ENCODE results near the gene ZNRF2.

DNA sequence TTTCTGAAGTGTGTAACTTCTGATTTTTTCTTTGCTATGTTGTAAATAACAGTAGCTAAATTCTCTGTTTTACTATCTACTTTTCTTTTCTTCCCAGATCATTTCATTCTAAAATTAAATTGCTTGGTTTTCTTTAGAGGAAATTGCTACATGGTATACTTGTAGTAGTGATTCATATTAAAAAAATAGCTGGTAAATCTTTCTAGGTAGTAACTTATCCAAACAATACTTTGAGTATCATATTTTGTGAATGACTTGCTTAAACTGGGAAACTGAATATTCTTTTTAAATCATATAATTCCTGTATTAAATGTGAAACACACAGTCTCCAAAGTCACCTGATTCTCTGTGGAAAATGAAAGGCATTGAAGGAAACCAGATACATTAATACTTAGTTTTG, 85.5 kb downstream of the ZNRF2 start:
- TF ChIP-seq, protein P1, sequence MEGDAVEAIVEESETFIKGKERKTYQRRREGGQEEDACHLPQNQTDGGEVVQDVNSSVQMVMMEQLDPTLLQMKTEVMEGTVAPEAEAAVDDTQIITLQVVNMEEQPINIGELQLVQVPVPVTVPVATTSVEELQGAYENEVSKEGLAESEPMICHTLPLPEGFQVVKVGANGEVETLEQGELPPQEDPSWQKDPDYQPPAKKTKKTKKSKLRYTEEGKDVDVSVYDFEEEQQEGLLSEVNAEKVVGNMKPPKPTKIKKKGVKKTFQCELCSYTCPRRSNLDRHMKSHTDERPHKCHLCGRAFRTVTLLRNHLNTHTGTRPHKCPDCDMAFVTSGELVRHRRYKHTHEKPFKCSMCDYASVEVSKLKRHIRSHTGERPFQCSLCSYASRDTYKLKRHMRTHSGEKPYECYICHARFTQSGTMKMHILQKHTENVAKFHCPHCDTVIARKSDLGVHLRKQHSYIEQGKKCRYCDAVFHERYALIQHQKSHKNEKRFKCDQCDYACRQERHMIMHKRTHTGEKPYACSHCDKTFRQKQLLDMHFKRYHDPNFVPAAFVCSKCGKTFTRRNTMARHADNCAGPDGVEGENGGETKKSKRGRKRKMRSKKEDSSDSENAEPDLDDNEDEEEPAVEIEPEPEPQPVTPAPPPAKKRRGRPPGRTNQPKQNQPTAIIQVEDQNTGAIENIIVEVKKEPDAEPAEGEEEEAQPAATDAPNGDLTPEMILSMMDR (IDR thresholded peaks at IDR 0.05), result no peak
- TF ChIP-seq EP300 (IDR thresholded peaks at IDR 0.05), result no peak

Measured in ovary (tissue), 3 donors.